Mesothelial cell of epicardium (in vitro differentiated cells): ENCODE data around the gene RMP24.
"Not testable (repeated sequence)": the region's sequence is repeated elsewhere in the genome, so short reads cannot be mapped to it uniquely, and the experiment has no call there.

Experiments used
- DNase-seq, 2 experiments: peaks; one replicate each; pipeline ENCODE4 v3.0.0; 2021; ENCODE audit warnings: low spot score in 2 of 2; ENCODE audit not compliant: unreplicated experiment in 2 of 2
- H3K27ac Mint-ChIP-seq: 2 replicates; pipeline ENCODE4 v1.8.0; 2021; ENCODE audit warnings: mixed read lengths
- H3K27me3 Mint-ChIP-seq: 2 replicates; pipeline ENCODE4 v1.8.0; 2021; ENCODE audit warnings: low read depth, mixed read lengths
- H3K36me3 Mint-ChIP-seq: 2 replicates; pipeline ENCODE4 v1.8.0; 2021; ENCODE audit warnings: mixed read lengths
- H3K4me1 Mint-ChIP-seq: 2 replicates; pipeline ENCODE4 v1.8.0; 2021; ENCODE audit warnings: mixed read lengths
- H3K4me3 Mint-ChIP-seq: 2 replicates; pipeline ENCODE4 v1.8.0; 2021; ENCODE audit warnings: mild to moderate bottlenecking, moderate library complexity, mixed read lengths
- H3K9me3 Mint-ChIP-seq: 2 replicates; pipeline ENCODE4 v1.8.0; 2021; ENCODE audit warnings: mixed read lengths
- CTCF ChIP-seq: fragments of 200-600 bp; sonication (generic); IDR thresholded peaks from one replicate; pipeline ENCODE4 v1.5.0; 2021; ENCODE audit warnings: antibody characterized with exemption; ENCODE audit not compliant: unreplicated experiment

RMP24 gene

GRCh38 chr18:35964319-35964718 lies 8.2 kb upstream of the RMP24 start:
- peaks cover 6% of the 10 kb centered on the region for H3K4me1 Mint-ChIP-seq
- H3K27me3 Mint-ChIP-seq = no peaks in the 10 kb centered on the region
- H3K27ac Mint-ChIP-seq = no peak overlapping the region
- H3K36me3 Mint-ChIP-seq = no peaks in the 10 kb centered on the region
- DNase-seq = no peak
- no peak for TF ChIP-seq CTCF
- no peak overlapping the region for H3K4me3 Mint-ChIP-seq
- H3K9me3 Mint-ChIP-seq = peaks cover 19% of the 10 kb centered on the region

DNA sequence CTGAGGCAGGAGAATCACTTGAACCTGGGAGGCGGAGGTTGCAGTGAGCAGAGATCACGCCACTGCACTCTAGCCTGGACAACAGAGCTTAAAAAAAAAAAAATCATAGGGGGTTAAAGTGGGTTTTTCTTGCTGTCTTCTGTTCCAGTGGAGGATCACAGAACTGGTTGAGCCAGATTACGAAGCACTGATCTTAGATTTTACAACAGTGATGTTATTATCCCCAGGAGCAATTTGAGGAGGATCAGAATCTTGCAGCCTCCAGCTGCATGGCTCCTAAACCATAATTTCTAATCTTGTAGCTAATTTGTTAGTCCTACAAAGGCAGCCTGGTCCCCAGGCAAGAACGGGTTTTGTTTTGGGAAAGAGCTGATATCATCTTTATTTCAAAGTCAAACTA lies 4.6 kb upstream of the RMP24 start:
- not testable (repeated sequence) for H3K9me3 Mint-ChIP-seq, DNase-seq, H3K27ac Mint-ChIP-seq, H3K4me3 Mint-ChIP-seq, H3K36me3 Mint-ChIP-seq, H3K27me3 Mint-ChIP-seq
- peaks cover 11% of the 10 kb centered on the region for H3K4me1 Mint-ChIP-seq

- TF ChIP-seq CTCF = no peak
- Mint-ChIP-seq H3K36me3 (no peaks in the 10 kb centered on the region), H3K4me1 (peaks cover 15% of the 10 kb centered on the region), H3K27me3 (no peaks in the 10 kb centered on the region), H3K9me3 (peaks cover 7% of the 10 kb centered on the region), H3K4me3 (no peak overlapping the region), H3K27ac (no peak overlapping the region)
- no peak for DNase-seq
Observed at GRCh38 chr18:35968278-35968880, 4.1 kb upstream of the RMP24 start.

GRCh38 chr18:35969676-35970075 lies 2.8 kb upstream of the RMP24 start:
- no peak for DNase-seq
- Mint-ChIP-seq H3K4me3 (no peak overlapping the region), H3K4me1 (peaks cover 26% of the 10 kb centered on the region), H3K9me3 (peaks cover 7% of the 10 kb centered on the region), H3K27me3 (no peaks in the 10 kb centered on the region), H3K36me3 (peaks cover 5% of the 10 kb centered on the region), H3K27ac (no peak overlapping the region)
- no peak for TF ChIP-seq CTCF

DNA sequence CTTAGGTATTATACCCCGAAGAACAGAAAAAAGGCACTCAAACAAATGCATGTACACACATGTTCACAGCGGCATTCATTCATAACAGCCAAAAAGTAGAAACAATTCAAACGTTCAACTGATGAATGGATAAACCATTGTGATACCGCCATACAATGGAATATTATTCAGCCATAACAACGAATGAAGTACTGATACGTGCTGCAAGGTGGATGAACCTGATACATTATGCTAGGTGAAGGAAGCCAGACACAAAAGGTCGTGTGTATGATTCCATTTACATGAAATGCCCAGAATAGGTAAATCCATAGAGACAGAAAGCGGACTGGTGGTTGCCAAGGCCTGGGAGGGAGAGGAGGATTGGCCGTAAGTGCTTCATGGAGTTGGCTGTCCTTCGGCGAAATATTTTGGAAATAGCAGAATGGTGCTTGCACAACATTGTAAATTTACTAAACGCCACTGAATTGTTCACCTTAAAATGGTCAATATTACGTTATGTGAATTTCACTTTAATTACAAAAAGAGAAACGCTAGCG lies 750 bp upstream of the RMP24 start:
- Mint-ChIP-seq H3K4me3 (peak overlapping the region; percentile 95), H3K36me3 (peaks cover 16% of the 10 kb centered on the region), H3K4me1 (peaks cover 26% of the 10 kb centered on the region), H3K27me3 (no peaks in the 10 kb centered on the region), H3K27ac (peak overlapping the region; percentile 98), H3K9me3 (peaks cover 4% of the 10 kb centered on the region)
- no peak for TF ChIP-seq CTCF
- no peak for DNase-seq

GRCh38 chr18:35973650-35974049 lies 1.2 kb downstream of the RMP24 start:
- H3K4me1 Mint-ChIP-seq = peaks cover 20% of the 10 kb centered on the region
- no peak for TF ChIP-seq CTCF

More at GRCh38 chr18:35973650-35974049, 1.2 kb downstream of the RMP24 start:
- Mint-ChIP-seq H3K9me3 (no peaks in the 10 kb centered on the region), H3K27me3 (no peaks in the 10 kb centered on the region), H3K36me3 (peaks cover 30% of the 10 kb centered on the region), H3K27ac (peak overlapping the region; percentile 96), H3K4me3 (peak overlapping the region; percentile 95)
- DNase-seq = no peak
